NCI-H82 treated with DMSO at 0.1 percent for 48 hours (cell line): ENCODE measurements around the gene PDCD2.
"Not testable (repeated sequence)": the region's sequence is repeated elsewhere in the genome, so short reads cannot be mapped to it uniquely, and the experiment has no call there.

ENCODE experiments used
- DNase-seq: peaks from one replicate; lab custom pipeline; 2025; ENCODE audit not compliant: unreplicated experiment; lab: John Stamatoyannopoulos, UW

Gene PDCD2

GRCh38 chr6:170584181-170584953 lies at the start of gene PDCD2:
Gene PDCD2 (minus strand): TSS chr6:170584637. CDS start chr6:170584581, 56 bp downstream.
- peak; percentile 79 for DNase-seq

GRCh38 chr6:170616020-170616554 lies 31.6 kb upstream of the PDCD2 start:
- not testable (repeated sequence) for DNase-seq

GRCh38 chr6:170612256-170612804 lies 27.9 kb upstream of the PDCD2 start:
- DNase-seq, result not testable (repeated sequence)

GRCh38 chr6:170609225-170609624 lies 24.8 kb upstream of the PDCD2 start:
- DNase-seq, result not testable (repeated sequence)

- no peak for DNase-seq
Observed at GRCh38 chr6:170605574-170606259, 21.3 kb upstream of the PDCD2 start.

- DNase-seq, result no peak
Observed at GRCh38 chr6:170597278-170597677, 12.8 kb upstream of the PDCD2 start.

- DNase-seq, result peak; percentile 91
Observed at GRCh38 chr6:170596426-170596825, 12.0 kb upstream of the PDCD2 start.

- DNase-seq, result no peak
Observed at GRCh38 chr6:170590725-170591124, 6.3 kb upstream of the PDCD2 start.

- DNase-seq, result no peak
Observed at GRCh38 chr6:170584954-170585498, 589 bp upstream of the PDCD2 start.

- no peak for DNase-seq
Observed at GRCh38 chr6:170583756-170584180, 669 bp downstream of the PDCD2 start.

- no peak for DNase-seq
Observed at GRCh38 chr6:170578909-170579308, 5.5 kb downstream of the PDCD2 start.

- DNase-seq, result no peak
Observed at GRCh38 chr6:170575250-170575649, 9.2 kb downstream of the PDCD2 start.

- no peak for DNase-seq
Observed at GRCh38 chr6:170572704-170573466, 11.6 kb downstream of the PDCD2 start.

GRCh38 chr6:170564936-170565530 lies 19.4 kb downstream of the PDCD2 start:
- DNase-seq, result no peak

GRCh38 chr6:170561555-170561954 lies 22.9 kb downstream of the PDCD2 start:
- DNase-seq, result no peak

GRCh38 chr6:170555305-170555704 lies 29.1 kb downstream of the PDCD2 start:
- DNase-seq, result no peak

- no peak for DNase-seq
Observed at GRCh38 chr6:170554796-170555137, 29.7 kb downstream of the PDCD2 start.

- peak; percentile 97 for DNase-seq
Observed at GRCh38 chr6:170554013-170554795, 30.2 kb downstream of the PDCD2 start, which contains the start of gene TBP. Gene TBP (plus strand): TSS chr6:170554369. CDS start chr6:170557030, 2,661 bp downstream.

- no peak for DNase-seq
Observed at GRCh38 chr6:170553534-170554012, 30.9 kb downstream of the PDCD2 start.
